HG03103 (cell line): Measurements from ENCODE around the gene FRMD4A.
"Not testable (repeated sequence)": the region's sequence is repeated elsewhere in the genome, so short reads cannot be mapped to it uniquely, and the experiment has no call there.

ENCODE experiments used
- ATAC-seq: cut with Tn5 transposase; IDR thresholded peaks from one replicate; pipeline ENCODE4 v1.9.1; 2021; ENCODE audit warnings: low read depth; ENCODE audit not compliant: unreplicated experiment

Gene FRMD4A

DNA sequence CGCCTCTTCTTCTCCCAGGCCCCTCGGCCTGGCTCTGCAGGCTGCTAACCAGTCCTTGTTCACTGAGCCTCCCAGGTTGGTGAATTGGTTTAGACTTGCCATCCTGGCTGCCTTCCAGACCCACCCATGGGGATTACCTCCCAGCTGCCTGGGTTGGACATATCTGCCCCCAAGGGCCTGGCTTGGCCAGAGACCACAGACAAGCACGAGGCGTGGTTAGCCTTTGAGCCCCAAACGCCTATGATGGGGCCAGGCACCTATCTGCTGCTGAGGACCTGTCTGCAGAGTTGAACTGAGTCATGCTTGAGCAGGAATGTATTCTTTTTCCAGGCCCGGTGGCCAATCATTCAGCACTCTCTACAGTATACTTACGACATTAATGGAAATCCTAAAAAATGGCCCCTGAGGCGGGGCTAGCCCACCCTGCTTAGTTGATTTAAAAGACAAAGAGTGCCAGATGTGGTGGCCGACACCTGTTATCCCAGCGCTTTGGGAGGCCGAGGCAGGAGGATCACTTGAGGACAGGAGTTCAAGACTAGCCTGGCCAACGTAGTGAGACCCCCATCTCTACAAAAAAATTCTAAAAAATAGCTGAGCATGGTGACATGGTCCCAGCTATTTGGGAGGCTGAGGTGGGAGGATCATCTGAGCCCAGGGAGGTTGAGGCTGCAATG is 361.5 kb downstream of the FRMD4A start:
- no peak for ATAC-seq

DNA sequence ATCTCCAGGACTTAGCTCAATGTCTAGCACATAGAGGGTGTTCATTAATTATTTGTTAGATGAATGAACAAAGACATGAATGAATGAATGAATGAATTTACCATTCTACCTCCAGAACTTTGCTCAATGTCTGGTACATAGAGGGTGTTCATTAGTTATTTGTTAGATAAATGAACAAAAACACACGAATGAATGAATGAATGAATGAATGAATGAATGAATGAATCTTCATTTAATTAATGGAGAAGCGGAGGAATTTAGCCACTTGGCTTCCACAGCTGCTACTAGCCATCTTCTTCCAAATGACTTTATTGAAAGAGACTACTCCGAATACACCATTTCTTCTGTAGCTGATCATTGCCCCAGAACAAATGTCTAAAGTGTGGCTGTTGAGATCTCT is 368.9 kb downstream of the FRMD4A start:
- ATAC-seq = no peak

DNA sequence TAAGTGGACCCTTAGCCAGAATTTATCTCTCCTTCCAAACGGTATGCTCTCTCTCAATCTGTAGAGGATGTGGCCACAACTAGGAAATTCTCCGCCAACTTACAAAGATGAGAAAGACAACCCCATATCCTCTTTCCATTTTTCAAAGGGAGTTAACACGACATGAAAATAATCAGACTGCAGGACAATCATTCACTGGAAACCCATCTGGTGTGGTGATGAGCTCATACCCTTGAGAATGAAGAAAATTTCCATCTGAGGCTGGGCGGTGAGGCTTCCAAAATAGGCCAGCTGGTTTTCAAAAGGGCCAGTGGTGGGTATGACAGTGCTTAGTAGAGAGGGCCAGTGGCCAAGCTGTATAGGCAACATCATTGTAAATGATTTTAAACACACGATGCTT is 369.6 kb downstream of the FRMD4A start:
- no peak for ATAC-seq

DNA sequence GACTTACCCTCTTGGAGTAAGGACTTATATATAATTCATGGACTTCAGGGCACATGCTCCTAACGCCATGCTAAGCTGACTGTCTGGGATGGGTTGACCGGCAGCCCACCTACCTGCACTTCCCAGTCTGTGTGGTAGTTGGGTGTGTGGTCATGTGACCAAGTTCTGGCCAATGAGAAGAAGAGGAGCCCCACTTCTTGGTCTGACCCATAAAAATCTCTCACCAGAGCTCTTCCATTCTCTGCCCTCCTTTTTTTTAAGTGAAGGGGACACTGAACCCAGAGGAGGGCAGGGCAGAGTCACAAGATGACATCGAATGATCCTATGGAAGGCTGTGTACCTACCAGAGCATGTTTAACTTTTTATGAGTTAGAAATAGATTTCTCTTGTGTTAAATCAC is 370.1 kb downstream of the FRMD4A start:
- ATAC-seq = no peak

DNA sequence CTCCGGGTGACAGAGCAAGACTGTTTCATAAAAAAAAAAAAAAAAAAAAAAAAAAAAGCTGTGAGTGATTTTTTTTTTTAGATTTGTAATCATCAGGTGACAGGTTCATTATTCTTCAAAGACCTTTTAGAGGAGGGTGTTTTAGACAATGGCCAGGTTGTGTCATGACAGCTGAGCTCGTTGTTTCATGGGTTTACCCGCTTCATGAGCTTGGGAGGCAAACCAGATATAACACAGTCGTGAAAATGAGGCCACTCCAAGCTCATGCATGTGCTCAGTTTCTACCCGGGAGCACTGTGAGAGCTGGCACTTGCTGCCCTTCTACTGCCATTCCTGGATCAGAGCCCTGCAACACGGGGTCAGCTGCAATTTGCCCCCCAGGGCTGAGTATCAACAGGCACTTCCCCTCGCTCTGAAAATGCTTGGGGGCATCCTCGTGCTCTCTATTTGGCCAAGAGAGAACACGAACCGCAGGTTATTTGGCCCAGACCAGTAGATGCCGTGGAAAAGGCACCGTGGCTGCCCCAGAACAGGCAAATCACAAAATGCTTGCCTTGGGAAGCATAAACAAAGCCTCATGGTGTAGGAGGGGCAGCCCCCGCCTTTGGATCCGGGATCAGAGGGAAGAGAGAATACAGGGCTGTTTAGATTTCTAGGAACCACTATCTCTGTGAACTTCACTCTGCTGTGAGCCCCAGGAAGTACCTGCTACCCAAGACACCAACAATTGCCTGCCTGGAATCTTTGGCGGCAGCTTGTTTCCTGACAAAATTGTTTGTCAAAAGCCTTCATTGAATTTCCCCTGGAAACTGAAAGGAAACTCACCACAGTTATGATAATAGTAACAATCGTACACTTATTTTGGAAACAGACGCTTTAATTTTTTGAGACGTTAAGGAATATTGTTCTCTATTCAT is 371.0 kb downstream of the FRMD4A start:
- ATAC-seq = no peak

DNA sequence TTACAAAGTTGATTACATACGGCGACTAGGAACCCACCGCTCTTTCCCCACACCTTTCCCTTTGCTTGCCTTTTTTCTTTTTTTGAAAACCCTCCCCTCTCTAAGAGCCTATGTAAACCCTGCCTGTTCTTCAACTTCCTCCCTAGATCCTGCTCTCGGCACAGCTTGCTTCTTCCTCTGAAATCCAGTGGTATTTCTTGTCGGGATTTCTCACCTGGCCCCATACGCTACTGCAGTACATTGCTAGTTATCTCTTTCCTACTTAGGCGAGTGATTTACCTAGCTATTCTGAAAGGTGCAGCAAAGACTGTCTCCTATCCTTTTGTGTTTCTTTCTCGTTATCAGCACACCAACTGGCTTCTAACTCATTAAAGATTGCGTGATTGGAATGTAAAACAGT is 372.9 kb downstream of the FRMD4A start:
- no peak for ATAC-seq

DNA sequence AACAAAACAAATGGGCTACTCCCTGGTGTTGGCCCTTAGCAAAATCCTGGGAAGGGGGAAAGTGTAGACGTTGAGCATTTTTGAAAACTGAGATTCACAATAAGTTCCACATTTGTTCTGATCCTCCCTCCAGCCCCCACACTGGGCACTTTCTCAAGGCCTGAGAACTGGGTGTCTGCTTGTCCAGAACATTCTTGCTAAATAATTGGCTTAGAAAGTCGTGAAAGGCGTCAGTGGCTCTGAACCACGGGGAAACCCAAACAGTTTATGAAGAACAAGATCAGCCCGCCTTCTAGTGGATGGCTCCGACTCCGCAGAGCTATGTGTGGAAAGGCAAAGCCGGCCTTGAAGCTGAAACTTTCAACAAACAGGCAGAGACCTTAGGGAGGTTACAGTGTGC is 373.9 kb downstream of the FRMD4A start:
- no peak for ATAC-seq

DNA sequence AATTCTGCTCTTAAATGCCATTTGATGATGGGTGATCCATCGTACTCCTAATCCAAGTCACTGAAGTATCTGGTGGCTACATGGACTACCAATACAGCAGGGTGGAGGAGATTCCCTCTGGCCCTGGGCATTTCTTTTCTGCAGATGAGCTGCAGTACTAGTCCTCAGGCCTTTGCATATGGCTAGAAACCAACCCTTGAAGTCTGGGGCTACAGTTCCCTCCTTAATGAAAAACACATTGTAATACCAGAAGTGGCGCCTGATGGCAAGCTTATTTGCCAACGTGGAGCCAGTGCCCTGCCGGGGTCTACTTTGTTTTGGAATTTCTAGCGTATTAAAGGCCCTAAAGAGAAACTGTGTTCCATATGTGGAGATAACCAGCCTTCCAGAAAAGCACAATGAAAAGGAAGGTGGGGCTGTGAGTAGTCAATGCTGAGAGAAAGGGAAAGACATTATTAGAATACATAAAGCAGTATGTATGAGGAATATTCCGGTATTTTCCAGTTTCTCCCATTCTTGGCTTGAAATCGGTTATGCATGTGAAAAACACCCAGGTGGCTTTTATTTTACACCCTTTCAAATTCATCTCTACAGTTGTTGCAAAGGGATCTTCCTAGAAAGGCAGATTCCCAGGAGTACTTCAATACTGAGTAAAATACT is 375.2 kb downstream of the FRMD4A start:
- no peak for ATAC-seq

DNA sequence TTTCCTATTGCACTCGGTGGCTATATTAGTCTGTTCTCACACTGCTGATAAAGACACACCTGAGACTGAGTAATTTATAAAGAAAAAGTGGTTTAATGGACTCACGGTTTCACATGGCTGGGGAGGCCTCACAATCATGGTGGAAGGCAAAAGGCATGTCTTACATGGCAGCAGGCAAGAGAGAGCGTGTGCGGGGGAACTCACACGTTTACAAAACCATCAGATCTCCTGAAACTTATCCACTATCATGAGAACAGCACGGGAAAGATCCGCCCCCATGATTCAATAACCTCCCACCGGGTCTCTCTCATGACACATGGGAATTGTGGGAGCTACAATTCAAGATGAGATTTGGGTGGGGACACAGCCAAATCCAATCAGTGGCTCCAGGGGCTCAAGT is 376.5 kb downstream of the FRMD4A start:
- not testable (repeated sequence) for ATAC-seq

DNA sequence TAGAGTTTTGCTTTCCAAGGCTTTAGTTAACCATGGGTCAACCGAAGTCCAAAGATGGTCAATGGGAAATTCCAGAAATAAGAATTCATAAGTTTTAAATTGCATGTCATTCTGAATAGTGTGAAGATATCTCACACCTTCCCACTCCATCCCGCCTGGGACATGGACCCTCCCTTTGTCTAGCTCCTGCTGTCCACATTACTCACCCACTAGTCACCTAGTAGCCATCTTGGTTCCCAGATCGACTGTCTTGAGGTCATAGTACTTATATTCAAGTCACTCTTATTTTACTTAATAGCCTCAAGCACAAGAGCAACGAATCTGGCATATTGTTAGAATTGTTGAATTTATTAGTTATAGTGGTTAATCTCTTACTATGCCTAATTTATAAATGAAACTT is 377.4 kb downstream of the FRMD4A start:
- no peak for ATAC-seq

DNA sequence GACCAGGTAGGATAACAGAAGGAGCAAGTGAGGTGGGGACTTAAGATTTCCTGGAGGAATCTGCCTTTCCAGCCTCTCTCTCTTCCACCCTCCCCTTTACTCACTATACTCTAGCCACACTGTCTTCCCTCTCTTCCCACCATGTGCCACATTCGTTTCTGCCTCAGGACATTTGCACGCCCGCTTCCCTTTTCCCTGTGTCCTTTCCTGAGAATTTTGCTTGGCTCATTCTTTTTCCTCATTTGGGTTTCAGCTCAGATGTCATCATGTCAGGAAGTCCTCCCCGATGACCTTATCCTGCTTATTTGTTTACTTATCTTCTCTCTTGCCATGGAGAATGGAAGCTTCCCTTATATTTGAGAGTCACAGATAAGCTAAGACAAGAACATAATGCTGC is 380.2 kb downstream of the FRMD4A start:
- no peak for ATAC-seq

DNA sequence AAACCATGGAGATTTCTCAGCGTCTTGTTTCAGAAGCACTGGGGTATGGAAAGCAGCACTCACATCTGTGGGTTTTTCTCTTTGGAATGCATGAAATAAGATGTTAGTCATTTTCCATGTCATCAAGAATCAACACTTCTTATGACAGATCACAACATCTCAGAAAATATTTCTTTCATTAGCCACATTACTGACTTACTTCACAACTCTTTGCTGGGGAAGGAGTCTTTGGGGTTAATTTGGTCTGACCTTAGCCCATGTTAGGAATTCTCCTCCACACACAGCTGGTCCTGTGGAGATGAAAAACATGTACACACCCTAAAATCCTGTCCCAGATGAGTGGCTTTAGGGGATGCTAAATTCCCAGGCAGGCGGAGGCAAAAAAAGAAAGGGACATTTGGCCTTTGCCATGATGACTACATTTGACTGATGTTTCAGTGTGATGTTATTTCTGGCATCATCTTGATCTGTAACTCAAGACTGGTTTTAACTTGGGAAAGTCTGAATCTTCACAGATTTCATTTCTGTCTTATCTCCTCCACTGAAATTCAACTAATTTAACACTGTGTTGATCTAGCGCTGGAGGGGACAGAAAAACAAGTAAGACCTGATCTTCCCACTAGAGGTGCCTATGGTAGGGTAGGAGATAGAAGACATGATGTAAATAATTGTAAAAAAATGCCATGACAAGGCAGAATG is 380.7 kb downstream of the FRMD4A start:
- ATAC-seq = no peak

DNA sequence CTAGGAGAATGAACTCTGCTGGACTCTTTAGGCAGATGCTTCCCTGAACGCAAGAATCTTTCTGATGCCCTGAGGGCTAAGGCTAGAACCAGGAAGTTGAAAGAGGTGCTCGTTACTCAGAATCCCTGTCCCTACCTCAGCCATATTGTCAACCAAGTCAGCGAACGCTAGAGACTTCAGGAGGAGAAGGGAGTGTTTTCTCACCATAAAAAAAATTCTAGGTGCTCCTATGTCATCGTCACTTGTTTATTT is 384.6 kb downstream of the FRMD4A start:
- ATAC-seq = no peak

DNA sequence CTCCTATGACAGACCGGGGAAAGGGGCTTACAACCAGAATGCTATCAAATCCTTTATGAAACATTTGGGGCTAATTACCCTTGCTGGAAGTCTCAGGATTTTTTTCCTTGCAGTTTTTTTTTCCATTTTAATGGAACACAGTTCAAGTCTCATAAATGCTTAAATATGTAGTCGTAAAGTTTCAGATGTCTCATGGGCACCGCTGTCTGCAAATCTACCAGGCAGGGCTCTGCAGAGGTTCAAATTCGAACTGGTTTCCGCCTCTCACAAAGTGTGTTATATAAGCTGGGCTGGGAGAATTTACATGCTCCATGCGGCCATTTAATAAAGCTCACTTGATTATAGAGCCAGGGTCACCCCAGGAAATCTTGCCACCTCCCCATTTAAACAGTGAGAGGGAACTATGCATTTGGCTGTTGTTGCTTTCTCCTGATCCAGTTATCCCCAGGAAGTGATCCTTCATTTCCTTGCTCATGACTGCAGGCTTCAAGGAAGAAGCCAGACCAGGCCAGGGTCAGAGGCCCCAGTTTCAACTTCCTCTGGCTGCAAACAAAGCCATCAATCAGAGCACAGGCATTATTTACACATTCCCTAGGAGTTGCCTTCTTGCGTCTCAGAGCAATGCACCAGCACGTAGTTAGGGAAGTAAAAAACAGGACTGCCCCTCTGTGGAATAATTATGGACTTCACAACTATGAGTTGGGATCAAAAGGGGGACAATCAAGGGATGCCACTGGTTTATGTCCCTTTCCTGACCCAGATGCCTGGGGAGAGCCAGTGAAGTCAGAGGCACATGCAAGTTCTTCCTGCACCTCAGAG is 385.1 kb downstream of the FRMD4A start:
- no peak for ATAC-seq

DNA sequence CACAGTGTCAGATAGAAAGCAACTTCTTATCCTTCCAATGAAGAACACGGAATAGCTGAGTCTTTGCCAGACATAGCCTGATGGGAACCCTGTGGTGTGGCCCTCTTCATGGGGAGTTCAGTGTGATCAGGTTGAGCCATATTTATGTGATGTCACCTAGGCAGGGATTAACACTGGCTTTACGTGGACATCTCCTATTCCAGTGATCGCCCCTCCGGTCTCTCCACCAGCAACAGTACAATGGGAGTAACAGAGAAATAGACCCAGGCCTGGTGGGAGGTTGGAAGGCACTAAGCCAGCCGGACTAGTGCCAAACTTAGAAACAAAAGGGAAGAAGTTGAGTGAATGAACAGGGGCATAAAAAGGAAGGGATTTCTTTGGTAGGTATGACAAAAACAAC is 385.9 kb downstream of the FRMD4A start:
- ATAC-seq = no peak

DNA sequence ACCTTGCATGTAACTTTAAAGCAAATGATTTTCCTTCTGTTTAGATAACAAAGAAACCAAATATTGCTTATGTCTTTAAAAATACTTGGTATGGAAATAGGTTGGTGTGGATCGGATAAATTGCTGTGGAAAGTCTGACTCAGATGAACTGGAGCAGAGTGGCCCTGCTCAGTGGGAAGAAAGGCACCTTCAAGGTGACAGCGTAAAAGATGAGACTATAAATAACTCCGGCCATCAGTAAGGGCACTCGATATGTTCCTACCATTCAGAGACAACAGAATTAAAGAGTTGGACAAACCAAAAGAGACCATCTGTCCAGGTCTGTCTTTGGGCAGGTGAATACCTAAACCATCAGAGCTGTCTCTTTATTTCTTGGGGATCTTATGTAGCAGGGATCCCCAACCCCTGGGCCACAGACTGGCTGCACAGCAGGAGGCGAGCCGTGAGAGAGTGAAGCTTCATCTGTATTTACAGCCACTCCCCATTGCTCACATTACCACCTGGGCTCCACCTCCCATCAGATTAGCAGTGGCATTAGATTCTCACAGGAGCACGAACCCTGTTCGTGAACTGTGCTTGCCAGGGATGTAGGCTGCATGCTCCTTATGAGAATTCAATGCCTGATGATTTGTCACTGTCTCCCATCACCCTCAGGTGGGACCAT is 386.9 kb downstream of the FRMD4A start:
- no peak for ATAC-seq

DNA sequence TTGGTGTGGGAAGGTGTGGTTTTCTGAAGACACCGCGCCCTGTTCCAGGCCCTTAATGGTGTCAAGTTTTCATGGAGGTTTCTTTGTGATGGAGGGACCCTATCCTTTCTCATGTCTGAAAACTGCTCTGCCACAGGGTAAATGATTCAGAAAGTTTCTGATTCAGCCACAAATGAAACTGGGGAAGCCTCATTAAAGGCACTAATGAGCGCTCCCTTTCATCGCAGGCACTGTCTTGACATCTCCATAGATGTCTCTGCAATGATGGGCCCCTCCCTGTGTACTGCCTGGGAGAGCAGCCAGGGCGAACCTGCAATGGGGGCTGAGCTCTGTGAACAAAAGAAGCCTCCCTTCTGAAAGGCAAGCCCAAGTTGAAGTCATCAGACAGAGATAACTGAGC is 388.7 kb downstream of the FRMD4A start:
- no peak for ATAC-seq

DNA sequence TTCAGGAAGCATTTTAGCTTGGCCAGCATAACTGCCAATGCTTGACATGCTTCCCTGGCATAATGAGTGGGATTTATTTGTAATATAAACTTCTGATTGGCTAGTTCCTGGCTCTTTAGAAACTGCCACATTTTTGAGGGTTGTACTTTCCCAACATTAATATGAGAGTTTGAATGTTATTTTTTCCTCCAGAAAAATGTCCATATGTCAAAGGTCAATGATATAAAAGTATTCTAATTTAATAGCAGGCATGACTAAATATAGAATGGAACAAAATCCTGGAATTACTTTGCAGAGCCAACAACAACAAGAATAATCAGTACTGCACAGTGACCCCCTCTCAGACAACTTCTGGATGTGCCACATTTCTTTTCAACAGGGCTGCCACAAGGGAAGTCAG is 391.3 kb downstream of the FRMD4A start:
- no peak for ATAC-seq

DNA sequence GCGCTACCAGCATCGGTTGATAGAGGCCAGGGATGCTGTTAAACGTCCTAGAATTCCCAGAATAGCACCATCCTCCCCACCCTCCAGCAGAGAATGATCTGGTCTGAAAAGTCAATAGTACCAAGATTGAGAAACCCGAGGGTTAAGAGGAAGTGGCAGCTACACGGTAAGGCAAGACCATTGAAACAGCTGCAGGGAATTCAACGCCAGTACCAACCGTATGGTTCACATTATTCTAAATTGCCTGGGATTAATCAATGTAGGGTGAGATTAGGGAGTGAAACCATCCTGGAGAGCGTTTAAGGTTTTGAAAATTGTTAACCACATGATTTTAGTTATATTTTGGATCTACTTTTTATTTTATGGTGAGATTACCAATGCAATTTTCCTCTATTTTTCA is 391.8 kb downstream of the FRMD4A start:
- no peak for ATAC-seq

DNA sequence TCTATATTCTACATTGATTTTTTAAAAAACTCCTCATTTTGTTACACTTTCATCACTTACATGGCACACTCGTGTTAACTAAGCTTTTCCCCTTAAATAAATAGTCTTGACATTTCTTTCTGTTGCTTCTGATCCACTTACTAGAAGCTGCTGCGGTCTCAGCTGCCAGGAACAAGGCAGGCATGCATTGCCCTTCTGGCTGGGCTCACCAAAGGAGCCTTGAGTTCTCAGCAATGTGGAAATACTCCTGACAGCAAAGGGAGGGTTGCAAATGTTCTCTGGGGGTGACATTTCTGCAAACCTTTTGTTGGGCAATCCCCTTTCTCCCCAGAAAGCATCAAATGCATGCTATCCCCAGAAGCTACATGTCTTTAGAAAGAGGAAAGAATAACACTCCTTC is 393.9 kb downstream of the FRMD4A start:
- ATAC-seq = no peak
